Psoas muscle (tissue), 8 donors: ENCODE results near the gene ATP5ME. TPM values are rescaled to one million over a fixed set of nuclear protein-coding genes. Genes with fewer than 3 reads are reported as not detected.
A peak's percentile ranks its signal among the peaks of the same experiment; 100 is the strongest.

Experiments
- ATAC-seq, 4 donors: fragments of 200-7000 bp; cut with Tn5 transposase; one replicate each; pipeline ENCODE4 v1.9.1; 2020; ENCODE audit warnings: moderate library complexity in 3 of 4, mild to moderate bottlenecking in 2 of 4
- DNase-seq, 2 donors: peaks; one replicate each; pipeline ENCODE4 v3.0.0-alpha.2; 2020
- H3K27ac ChIP-seq: fragments of 200-600 bp; one replicate; pipeline ENCODE4 v1.8.0; 2022
- H3K27me3 ChIP-seq, 3 donors: fragments of 200-600 bp in 1 of 3; one replicate each; pipeline versions ENCODE4 v1.6.1 to v1.8.0; 2013 to 2022; ENCODE audit warnings: low read length in 2 of 3, mild to moderate bottlenecking in 2 of 3, moderate library complexity in 1 of 3; ENCODE audit not compliant: insufficient read depth in 3 of 3
- H3K36me3 ChIP-seq, 2 donors: fragments of 200-600 bp in 1 of 2; one replicate each; pipeline versions ENCODE4 v1.6.1 to v1.8.0; 2013 to 2022; ENCODE audit warnings: low read depth in 1 of 2, mild to moderate bottlenecking in 1 of 2, moderate library complexity in 1 of 2; ENCODE audit not compliant: insufficient read depth in 1 of 2
- H3K4me1 ChIP-seq: fragments of 200-600 bp; one replicate; pipeline ENCODE4 v1.8.0; 2022
- H3K4me3 ChIP-seq: fragments of 200-600 bp; one replicate; pipeline ENCODE4 v1.8.0; 2022; ENCODE audit warnings: mild to moderate bottlenecking
- H3K9me3 ChIP-seq: fragments of 200-600 bp; one replicate; pipeline ENCODE4 v1.8.0; 2022
- WGBS, 3 donors: extraction: QIAGEN DNeasy Blood & Tissue Kit; methylation state at CpG; one replicate each; pipeline versions ENCODE4 v1.1.6 to v1.1.7; 2013; 5-methylcytosine and 5-hydroxymethylcytosine counted together
- intact Hi-C, 2 donors: fragments of 100-400 bp; cut with DNase I; formaldehyde crosslinking; loops; one replicate each; pipeline versions ENCODE4 v1.11.0 to v1.14.2; 2022
- polyA plus RNA-seq, 3 donors: library from polyadenylated mRNA; stranded (reverse); fragments of 200-250 nt; gene quantifications; one replicate each; pipeline ENCODE4 v1.2.3, GENCODE V29; 2013
- total RNA-seq, 4 donors: library from RNA; stranded (reverse); fragmentation: NEBNext Ultra II Directional in 2 of 4; extraction: Animal tissue kit (Norgen Biotek cat#: 25700) in 2 of 4; gene quantifications; one replicate each; pipeline versions ENCODE4 v1.2.1 to v1.2.4, GENCODE V29; 2021 to 2023
- TF ChIP-seq, protein P1 (sequence below): fragments of 200-600 bp; IDR thresholded peaks from one replicate; pipeline ENCODE4 v1.8.0; 2022; ENCODE audit warnings: antibody characterized with exemption
- donor health status: healthy with polysubstance abuse.
- donor health status: DM: no; HTN: no; CAD: no; lungs with moderate emphysema.
- donor health status: Bipolar disorder and iron deficiency.
- donor health status: healthy.
- donor health status: DM: yes; HTN: yes; CAD: no.
- donor health status: DM: no; HTN: no; CAD: no.
- donor health status: DM: no; HTN: no; CAD: no.
- donor health status: DM: yes; HTN: yes; CAD: no.

Gene ATP5ME
- total and polyA plus RNA-seq, 7 donors = 358 to 712 (median 470) TPM

GRCh38 chr4:692771-693554 is 18.9 kb upstream of the ATP5ME start:
- DNase-seq = no peak
- Histone ChIP-seq H3K4me1 (peaks cover 5% of the 10 kb centered on the region), H3K36me3 (no peaks in the 10 kb centered on the region), H3K9me3 (no peaks in the 10 kb centered on the region), H3K4me3 (no peak overlapping the region), H3K27me3 (peaks cover 0 to 16% (median 0%) of the 10 kb centered on the region in 3 donors), H3K27ac (no peak overlapping the region)
- intact Hi-C loops = no loop called here
- 78 to 81% (median 79%) methylated on average over 32 of the region's 32 CpGs for WGBS, 3 donors
- no peak for ATAC-seq
- TF ChIP-seq, protein P1, sequence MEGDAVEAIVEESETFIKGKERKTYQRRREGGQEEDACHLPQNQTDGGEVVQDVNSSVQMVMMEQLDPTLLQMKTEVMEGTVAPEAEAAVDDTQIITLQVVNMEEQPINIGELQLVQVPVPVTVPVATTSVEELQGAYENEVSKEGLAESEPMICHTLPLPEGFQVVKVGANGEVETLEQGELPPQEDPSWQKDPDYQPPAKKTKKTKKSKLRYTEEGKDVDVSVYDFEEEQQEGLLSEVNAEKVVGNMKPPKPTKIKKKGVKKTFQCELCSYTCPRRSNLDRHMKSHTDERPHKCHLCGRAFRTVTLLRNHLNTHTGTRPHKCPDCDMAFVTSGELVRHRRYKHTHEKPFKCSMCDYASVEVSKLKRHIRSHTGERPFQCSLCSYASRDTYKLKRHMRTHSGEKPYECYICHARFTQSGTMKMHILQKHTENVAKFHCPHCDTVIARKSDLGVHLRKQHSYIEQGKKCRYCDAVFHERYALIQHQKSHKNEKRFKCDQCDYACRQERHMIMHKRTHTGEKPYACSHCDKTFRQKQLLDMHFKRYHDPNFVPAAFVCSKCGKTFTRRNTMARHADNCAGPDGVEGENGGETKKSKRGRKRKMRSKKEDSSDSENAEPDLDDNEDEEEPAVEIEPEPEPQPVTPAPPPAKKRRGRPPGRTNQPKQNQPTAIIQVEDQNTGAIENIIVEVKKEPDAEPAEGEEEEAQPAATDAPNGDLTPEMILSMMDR = no peak

- ATAC-seq = no peak
Measured at GRCh38 chr4:689723-690122, 15.6 kb upstream of the ATP5ME start.

DNA sequence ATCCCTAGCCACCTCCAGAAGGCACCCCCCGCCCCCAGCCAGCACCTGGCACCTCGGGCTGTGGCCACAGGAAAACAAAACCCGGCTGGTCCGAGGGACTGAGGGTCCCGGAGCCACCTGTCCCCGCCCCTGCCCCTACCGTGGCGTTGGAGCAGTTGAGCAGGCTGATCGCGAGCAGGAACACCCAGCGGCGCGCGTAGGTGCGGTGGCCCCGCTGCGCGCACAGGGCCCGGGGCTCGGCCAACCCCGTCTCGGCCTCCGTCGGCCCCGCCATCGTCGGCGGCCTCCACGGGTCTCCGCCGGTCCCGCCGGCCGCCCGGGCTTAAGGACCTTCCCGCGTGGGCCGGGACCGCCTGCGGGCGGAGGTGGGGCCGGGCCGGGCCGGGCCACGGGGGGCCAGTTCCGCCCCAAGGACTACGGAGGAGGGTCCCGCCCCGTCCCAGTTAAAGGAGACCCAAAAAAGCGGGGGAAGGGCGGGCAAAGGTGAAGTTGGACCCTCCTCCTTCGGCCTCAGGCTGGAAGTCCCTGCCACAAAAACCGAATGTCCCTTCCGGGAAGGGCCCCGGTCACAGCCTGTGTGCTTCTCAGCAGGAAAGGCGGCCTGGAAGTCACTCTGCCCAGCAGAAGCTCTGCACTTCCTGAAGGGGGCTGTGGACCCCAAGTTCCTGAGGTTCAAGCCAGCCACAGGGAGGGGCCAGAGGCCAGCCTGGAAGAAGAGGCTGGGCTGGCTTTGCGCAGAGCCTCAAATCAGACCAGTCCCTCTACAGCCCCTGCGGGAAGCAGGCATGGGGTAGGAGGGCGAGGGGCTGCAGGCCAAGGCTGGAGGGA is 15.0 kb upstream of the ATP5ME start, which contains the start of gene SLC49A3:
SLC49A3 (minus strand) TSS at position 298 of the 828 bp plus-strand sequence; CDS start at position 274, 24 bp downstream.
- Histone ChIP-seq H3K27ac (peak within 1 kb of the TSS; percentile 92), H3K36me3 (no peaks in the 10 kb centered on the region), H3K27me3 (peaks cover 0 to 10% (median 0%) of the 10 kb centered on the region in 3 donors), H3K4me3 (peak within 1 kb of the TSS; percentile 66), H3K4me1 (peaks cover 16% of the 10 kb centered on the region), H3K9me3 (no peaks in the 10 kb centered on the region)
- TF ChIP-seq, protein P1 = no peak
- ATAC-seq = no peak
- intact Hi-C loops = no loop called here
- WGBS, 3 donors = 35 to 39% (median 37%) methylated on average over 51 to 59 of the region's 59 CpGs
- peak in 1 of 2 donors; percentile 61 for DNase-seq

More at GRCh38 chr4:689723-690122, 15.6 kb upstream of the ATP5ME start:
- peak overlapping the region; percentile 66 for H3K4me3 ChIP-seq
- H3K27me3 ChIP-seq = peaks cover 0 to 10% (median 0%) of the 10 kb centered on the region in 3 donors
- TF ChIP-seq, protein P1 = no peak
- WGBS, 3 donors = 79 to 92% (median 83%) methylated on average over 8 of the region's 8 CpGs
- peaks cover 16% of the 10 kb centered on the region for H3K4me1 ChIP-seq
- intact Hi-C loops = no loop called here
- no peaks in the 10 kb centered on the region for H3K9me3 ChIP-seq
- no peak for DNase-seq
- no peaks in the 10 kb centered on the region for H3K36me3 ChIP-seq
- H3K27ac ChIP-seq = peak overlapping the region; percentile 92

DNA sequence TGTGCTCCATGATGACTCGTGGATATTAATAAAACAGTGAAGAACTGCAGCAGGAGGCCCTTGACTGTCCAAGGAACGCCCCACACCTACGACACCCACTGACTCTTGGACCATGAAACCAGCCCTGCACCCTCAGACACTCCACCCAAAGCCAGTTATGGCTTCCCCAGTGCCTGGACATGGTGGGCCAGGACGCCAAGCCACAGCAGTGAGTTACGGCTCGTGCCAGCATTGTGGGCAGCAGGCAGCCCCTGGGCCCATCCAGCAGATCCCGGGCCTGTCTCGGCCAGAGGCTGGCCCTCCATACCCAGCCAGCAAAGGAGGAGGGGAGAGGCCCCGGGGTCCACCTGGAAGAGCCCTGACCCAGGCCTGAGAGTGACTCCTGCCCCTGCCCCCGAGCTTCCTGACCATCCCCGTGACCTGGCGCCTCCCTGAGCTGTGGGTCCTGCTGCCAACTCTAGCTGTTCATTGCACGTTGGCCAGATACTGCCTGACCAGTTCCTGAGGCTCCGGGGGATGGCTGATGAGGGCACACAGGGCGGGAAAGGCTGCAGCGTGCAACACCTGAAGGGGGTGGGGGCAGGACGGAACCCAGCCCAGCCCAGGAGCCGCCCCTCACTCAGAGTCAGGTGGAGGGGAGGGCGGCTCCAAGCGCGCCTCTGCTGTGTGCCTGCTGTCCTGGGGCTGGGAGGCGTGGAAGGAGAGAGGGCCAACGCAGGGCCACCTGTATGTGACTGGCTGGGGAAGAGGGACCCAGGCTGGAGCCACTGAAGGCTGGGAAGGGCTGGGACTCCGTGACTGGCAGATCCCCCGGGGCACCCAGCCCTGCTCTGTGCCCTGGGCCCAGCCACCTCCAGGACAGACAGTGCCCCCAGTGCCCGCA is 14.1 kb upstream of the ATP5ME start:
- Histone ChIP-seq H3K9me3 (no peaks in the 10 kb centered on the region), H3K27ac (peak overlapping the region; percentile 92), H3K4me1 (peaks cover 16% of the 10 kb centered on the region), H3K36me3 (no peaks in the 10 kb centered on the region), H3K27me3 (peaks cover 0 to 2% (median 0%) of the 10 kb centered on the region in 3 donors), H3K4me3 (peak overlapping the region; percentile 66)
- TF ChIP-seq, protein P1 = no peak
- ATAC-seq (peak in 2 of 4 donors; percentile 4 to 15), DNase-seq (peak in 1 of 2 donors; percentile 62)
- intact Hi-C loops = no loop called here
- 67 to 83% (median 69%) methylated on average over 23 to 26 of the region's 26 CpGs for WGBS, 3 donors
